Measurements from ENCODE around the gene GGT7. TPM values are rescaled to one million over a fixed set of nuclear protein-coding genes. Genes with fewer than 3 reads are reported as not detected.

The GGT7 gene
- total and polyA plus RNA-seq, 2 of the 4 experiments (the other 2 are of a cell fraction): 3.4 to 25.9 TPM

DNA sequence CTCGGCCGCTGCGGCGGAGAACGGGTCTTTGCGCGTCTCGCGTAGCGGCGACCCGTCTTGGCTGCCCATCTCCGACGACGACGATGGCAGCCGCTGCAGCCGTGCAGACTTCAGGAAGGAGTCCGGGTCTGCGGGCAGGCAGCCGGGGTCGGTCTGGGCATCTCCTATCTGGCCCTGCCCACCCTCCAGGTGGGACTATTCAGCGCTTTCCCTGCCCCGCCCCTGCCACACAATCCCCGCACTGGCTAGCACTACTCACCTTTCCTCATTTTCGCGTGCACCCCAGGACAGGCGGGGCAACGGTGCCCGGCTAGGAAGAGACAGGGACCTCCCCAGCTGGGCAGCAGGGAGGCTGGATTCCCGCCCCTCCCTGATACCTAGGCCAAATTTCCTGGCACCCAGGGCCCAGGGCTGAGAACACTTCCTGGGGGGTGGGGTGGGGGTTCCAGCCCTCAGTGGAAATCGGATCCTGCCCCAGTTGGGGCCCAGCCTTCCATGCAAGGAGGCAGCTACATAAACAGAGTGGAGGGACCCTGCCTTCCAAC, 9.2 kb downstream of the GGT7 start:
- Histone ChIP-seq H4K8ac (ENCODE audit: low read depth in 2 of 2, low read length in 2 of 2) (no peak overlapping the region), H2BK20ac (ENCODE audit: low read depth, low read length) (no peak overlapping the region), H4K20me1 (ENCODE audit: insufficient read depth, low read length) (no peaks in the 10 kb centered on the region; the same call in 1 of the 2 replicates), H3K18ac (ENCODE audit: low read depth, low read length) (no peak overlapping the region), H3K4me3 (ENCODE audit: insufficient read depth, low read depth, low read length) (no peak overlapping the region), H3K27me3 (ENCODE audit: control insufficient read depth, insufficient read depth, low read length) (no peaks in the 10 kb centered on the region), H3K23ac (ENCODE audit: low read depth, low read length) (no peak overlapping the region), H3K9ac (ENCODE audit: low read depth, low read length) (no peak overlapping the region), H2BK5ac (ENCODE audit: low read depth, low read length, poor library complexity, severe bottlenecking) (no peak overlapping the region), H3K9me3 (ENCODE audit: control insufficient read depth, insufficient read depth, low read length) (no peaks in the 10 kb centered on the region), H2AFZ (replicated peaks; ENCODE audit: low read length, poor library complexity) (no peak overlapping the region), H2BK15ac (ENCODE audit: low read depth, low read length) (no peak overlapping the region), H3K56ac (ENCODE audit: extremely low read depth, insufficient read depth, low read length) (no peak overlapping the region), H3K27ac (ENCODE audit: insufficient read depth, low read length) (no peak overlapping the region), H3K4me1 (ENCODE audit: control insufficient read depth, insufficient read depth, low read length) (no peaks in the 10 kb centered on the region), H4K5ac (ENCODE audit: low read depth, low read length) (no peak overlapping the region), H3K14ac (replicated peaks; ENCODE audit: low read depth, low read length) (no peak overlapping the region), H2BK120ac (ENCODE audit: low read depth, low read length) (no peak overlapping the region), H3K36me3 (ENCODE audit: control insufficient read depth, insufficient read depth, low read length) (peaks cover 22% of the 10 kb centered on the region), H3K4me2 (ENCODE audit: low read depth, low read length) (no peak overlapping the region), H4K91ac (ENCODE audit: insufficient read depth, low read depth, low read length) (no peak overlapping the region), H3K79me1 (ENCODE audit: low read depth in 1 of 2, low read length in 2 of 2) (peaks cover 8 to 13% of the 10 kb centered on the region in 2 experiments; a peak in 2 of 4 replicates), H3K4ac (ENCODE audit: low read depth, low read length) (no peak overlapping the region), H2AK9ac (replicated peaks; ENCODE audit: low read depth, low read length, poor library complexity) (no peak overlapping the region), H2AK5ac (ENCODE audit: low read depth, low read length) (no peak overlapping the region), H3K9me1 (ENCODE audit: insufficient read depth, low read length) (no peaks in the 10 kb centered on the region)
- in situ Hi-C loops (cut with MboI; ENCODE audit: low sequenced_read_pairs): loop anchor here (25.0 kb wide), 1 partner anchor 399 kb away; no protein-coding TSS in a partner anchor
- TF ChIP-seq RFX5 (IDR thresholded peaks at IDR 0.05; ENCODE audit: low read depth, low read length) (no peak), SMC3 (IDR thresholded peaks at IDR 0.05; ENCODE audit: low read depth, low read length) (no peak), MAZ (IDR thresholded peaks at IDR 0.05; ENCODE audit: borderline replicate concordance, low read depth, low read length) (no peak), RCOR1 (IDR thresholded peaks at IDR 0.05; ENCODE audit: insufficient replicate concordance, low read length) (no peak), CEBPB (IDR thresholded peaks at IDR 0.05; ENCODE audit: low read depth, low read length) (no peak), NFE2L2 (IDR thresholded peaks at IDR 0.05; ENCODE audit: low read depth, low read length) (no peak), BHLHE40 (IDR thresholded peaks at IDR 0.05; ENCODE audit: low read depth, low read length) (no peak), MXI1 (IDR thresholded peaks at IDR 0.05; ENCODE audit: borderline replicate concordance, low read depth, low read length) (no peak), POLR2A (IDR thresholded peaks at IDR 0.05; ENCODE audit: low read depth, low read length) (no peak), CHD1 (IDR thresholded peaks at IDR 0.05; ENCODE audit: low read depth, low read length) (no peak)
- TF ChIP-seq, protein P1, sequence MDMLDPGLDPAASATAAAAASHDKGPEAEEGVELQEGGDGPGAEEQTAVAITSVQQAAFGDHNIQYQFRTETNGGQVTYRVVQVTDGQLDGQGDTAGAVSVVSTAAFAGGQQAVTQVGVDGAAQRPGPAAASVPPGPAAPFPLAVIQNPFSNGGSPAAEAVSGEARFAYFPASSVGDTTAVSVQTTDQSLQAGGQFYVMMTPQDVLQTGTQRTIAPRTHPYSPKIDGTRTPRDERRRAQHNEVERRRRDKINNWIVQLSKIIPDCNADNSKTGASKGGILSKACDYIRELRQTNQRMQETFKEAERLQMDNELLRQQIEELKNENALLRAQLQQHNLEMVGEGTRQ (IDR thresholded peaks at IDR 0.05; ENCODE audit: low read depth, low read length): no peak
- TF ChIP-seq, protein P2, sequence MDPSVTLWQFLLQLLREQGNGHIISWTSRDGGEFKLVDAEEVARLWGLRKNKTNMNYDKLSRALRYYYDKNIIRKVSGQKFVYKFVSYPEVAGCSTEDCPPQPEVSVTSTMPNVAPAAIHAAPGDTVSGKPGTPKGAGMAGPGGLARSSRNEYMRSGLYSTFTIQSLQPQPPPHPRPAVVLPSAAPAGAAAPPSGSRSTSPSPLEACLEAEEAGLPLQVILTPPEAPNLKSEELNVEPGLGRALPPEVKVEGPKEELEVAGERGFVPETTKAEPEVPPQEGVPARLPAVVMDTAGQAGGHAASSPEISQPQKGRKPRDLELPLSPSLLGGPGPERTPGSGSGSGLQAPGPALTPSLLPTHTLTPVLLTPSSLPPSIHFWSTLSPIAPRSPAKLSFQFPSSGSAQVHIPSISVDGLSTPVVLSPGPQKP (IDR thresholded peaks at IDR 0.05; ENCODE audit: borderline replicate concordance, low read depth, low read length): no peak
- 67% methylated on average over 21 of the region's 32 CpGs; no CpG with 5 or more reads in 1 of the 2 experiments for WGBS, 2 experiments (ENCODE audit: extremely low coverage in 2 of 2, insufficient read length in 1 of 2)
- dilution Hi-C loops (cut with HindIII; ENCODE audit: low sequenced_read_pairs, unreplicated experiment): no loop called here
- DNase-seq (no peak), ATAC-seq (ENCODE audit: low read depth) (no peak)
- BruUV-seq (replicated peaks): no TSS peak
- CTCF ChIA-PET: no interaction called here
- POLR2A ChIA-PET (ENCODE audit: unreplicated experiment): no interaction called here
- intact Hi-C loops (cut with micrococcal nuclease): no loop called here
